Stimulated activated CD8-positive, alpha-beta memory T cell treated with anti-CD3 and anti-CD28 coated beads, Interleukin-15, amount 100 ng/mL, for 4 hours (primary cell): Measurements from ENCODE around the gene ASTN2.

ENCODE experiments used
- DNase-seq, 2 donors: peaks; one replicate each; pipeline ENCODE4 v3.0.0-alpha.2; 2020; ENCODE audit warnings: low read depth in 2 of 2

The ASTN2 gene

GRCh38 chr9:116815835-116816234 is 599.0 kb downstream of the ASTN2 start:
- DNase-seq = no peak

GRCh38 chr9:116813031-116813300 is 601.9 kb downstream of the ASTN2 start:
- no peak for DNase-seq

GRCh38 chr9:116812231-116813030 is 602.4 kb downstream of the ASTN2 start:
- DNase-seq = no peak

GRCh38 chr9:116809656-116810055 is 605.2 kb downstream of the ASTN2 start:
- no peak for DNase-seq

- DNase-seq = no peak
These were observed 608.8 kb downstream of the ASTN2 start for GRCh38 chr9:116806075-116806474.

- no peak for DNase-seq
These were observed 614.0 kb downstream of the ASTN2 start for GRCh38 chr9:116800885-116801284.

GRCh38 chr9:116800074-116800473 is 614.8 kb downstream of the ASTN2 start:
- DNase-seq = no peak

GRCh38 chr9:116798521-116798920 is 616.3 kb downstream of the ASTN2 start:
- no peak for DNase-seq

GRCh38 chr9:116797276-116797675 is 617.6 kb downstream of the ASTN2 start:
- no peak for DNase-seq

- DNase-seq = no peak
These were observed 618.2 kb downstream of the ASTN2 start for GRCh38 chr9:116796669-116797068.

- no peak for DNase-seq
These were observed 619.0 kb downstream of the ASTN2 start for GRCh38 chr9:116795821-116796220.

- DNase-seq = no peak
These were observed 622.6 kb downstream of the ASTN2 start for GRCh38 chr9:116792271-116792670.

- no peak for DNase-seq
These were observed 623.5 kb downstream of the ASTN2 start for GRCh38 chr9:116791326-116791725.

GRCh38 chr9:116789081-116789480 is 625.8 kb downstream of the ASTN2 start:
- DNase-seq = no peak

GRCh38 chr9:116786737-116787136 is 628.1 kb downstream of the ASTN2 start:
- DNase-seq = no peak

GRCh38 chr9:116777116-116777515 is 637.7 kb downstream of the ASTN2 start:
- no peak for DNase-seq

- DNase-seq = no peak
These were observed 640.3 kb downstream of the ASTN2 start for GRCh38 chr9:116774421-116775180.

- DNase-seq = no peak
These were observed 647.6 kb downstream of the ASTN2 start for GRCh38 chr9:116767219-116767618.

- no peak for DNase-seq
These were observed 649.8 kb downstream of the ASTN2 start for GRCh38 chr9:116765011-116765410.

GRCh38 chr9:116763770-116764169 is 651.1 kb downstream of the ASTN2 start:
- DNase-seq = no peak

- no peak for DNase-seq
These were observed 654.2 kb downstream of the ASTN2 start for GRCh38 chr9:116760636-116761035.

GRCh38 chr9:116757030-116757429 is 657.8 kb downstream of the ASTN2 start:
- DNase-seq = no peak

- no peak for DNase-seq
These were observed 661.5 kb downstream of the ASTN2 start for GRCh38 chr9:116753389-116753788.
